ENCODE results near the gene CASP2. TPM values are rescaled to one million over a fixed set of nuclear protein-coding genes. Genes with fewer than 3 reads are reported as not detected.

Gene CASP2
- total RNA-seq, 1 donor from 2014 or later, result 68.9 TPM

- peaks cover 6% of the 10 kb centered on the region for H3K9me3 Mint-ChIP-seq (ENCODE audit: low read depth)
- no peaks in the 10 kb centered on the region for H3K27me3 Mint-ChIP-seq
- no peak overlapping the region for H3K4me3 Mint-ChIP-seq (ENCODE audit: low read depth)
- TF ChIP-seq, protein P1, sequence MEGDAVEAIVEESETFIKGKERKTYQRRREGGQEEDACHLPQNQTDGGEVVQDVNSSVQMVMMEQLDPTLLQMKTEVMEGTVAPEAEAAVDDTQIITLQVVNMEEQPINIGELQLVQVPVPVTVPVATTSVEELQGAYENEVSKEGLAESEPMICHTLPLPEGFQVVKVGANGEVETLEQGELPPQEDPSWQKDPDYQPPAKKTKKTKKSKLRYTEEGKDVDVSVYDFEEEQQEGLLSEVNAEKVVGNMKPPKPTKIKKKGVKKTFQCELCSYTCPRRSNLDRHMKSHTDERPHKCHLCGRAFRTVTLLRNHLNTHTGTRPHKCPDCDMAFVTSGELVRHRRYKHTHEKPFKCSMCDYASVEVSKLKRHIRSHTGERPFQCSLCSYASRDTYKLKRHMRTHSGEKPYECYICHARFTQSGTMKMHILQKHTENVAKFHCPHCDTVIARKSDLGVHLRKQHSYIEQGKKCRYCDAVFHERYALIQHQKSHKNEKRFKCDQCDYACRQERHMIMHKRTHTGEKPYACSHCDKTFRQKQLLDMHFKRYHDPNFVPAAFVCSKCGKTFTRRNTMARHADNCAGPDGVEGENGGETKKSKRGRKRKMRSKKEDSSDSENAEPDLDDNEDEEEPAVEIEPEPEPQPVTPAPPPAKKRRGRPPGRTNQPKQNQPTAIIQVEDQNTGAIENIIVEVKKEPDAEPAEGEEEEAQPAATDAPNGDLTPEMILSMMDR (IDR thresholded peaks at IDR 0.05; ENCODE audit: unreplicated experiment), result no peak
- H3K36me3 Mint-ChIP-seq (ENCODE audit: insufficient read depth), result peaks cover 2% of the 10 kb centered on the region
- no peak for DNase-seq (ENCODE audit: low spot score, unreplicated experiment)
- H3K4me1 Mint-ChIP-seq (ENCODE audit: low read depth), result peaks cover 3% of the 10 kb centered on the region
- H3K27ac Mint-ChIP-seq, result no peak overlapping the region
These were observed 31.2 kb upstream of the CASP2 start for GRCh38 chr7:143256932-143257331.

- peaks cover under 1% of the 10 kb centered on the region for H3K36me3 Mint-ChIP-seq (ENCODE audit: insufficient read depth)
- H3K4me3 Mint-ChIP-seq (ENCODE audit: low read depth), result no peak overlapping the region
- peaks cover 5% of the 10 kb centered on the region for H3K9me3 Mint-ChIP-seq (ENCODE audit: low read depth)
- no peak for DNase-seq (ENCODE audit: low spot score, unreplicated experiment)
- TF ChIP-seq, protein P1 (IDR thresholded peaks at IDR 0.05; ENCODE audit: unreplicated experiment), result no peak
- H3K4me1 Mint-ChIP-seq (ENCODE audit: low read depth), result peaks cover 3% of the 10 kb centered on the region
- H3K27ac Mint-ChIP-seq, result no peak overlapping the region
- no peaks in the 10 kb centered on the region for H3K27me3 Mint-ChIP-seq
These were observed 30.6 kb upstream of the CASP2 start for GRCh38 chr7:143257501-143257900.

- Mint-ChIP-seq H3K27ac (no peak overlapping the region), H3K27me3 (no peaks in the 10 kb centered on the region), H3K36me3 (ENCODE audit: insufficient read depth) (no peaks in the 10 kb centered on the region), H3K4me1 (ENCODE audit: low read depth) (peaks cover 6% of the 10 kb centered on the region), H3K9me3 (ENCODE audit: low read depth) (peaks cover 3% of the 10 kb centered on the region), H3K4me3 (ENCODE audit: low read depth) (no peak overlapping the region)
- TF ChIP-seq, protein P1 (IDR thresholded peaks at IDR 0.05; ENCODE audit: unreplicated experiment), result no peak
- no peak for DNase-seq (ENCODE audit: low spot score, unreplicated experiment)
These were observed 29.3 kb upstream of the CASP2 start for GRCh38 chr7:143258831-143259230.

- TF ChIP-seq, protein P1 (IDR thresholded peaks at IDR 0.05; ENCODE audit: unreplicated experiment), result no peak
- DNase-seq (ENCODE audit: low spot score, unreplicated experiment), result no peak
These were observed 28.4 kb upstream of the CASP2 start for GRCh38 chr7:143259765-143260164.

GRCh38 chr7:143261901-143262300, 26.2 kb upstream of the CASP2 start:
- no peaks in the 10 kb centered on the region for H3K9me3 Mint-ChIP-seq (ENCODE audit: low read depth)
- DNase-seq (ENCODE audit: low spot score, unreplicated experiment), result no peak
- TF ChIP-seq, protein P1 (IDR thresholded peaks at IDR 0.05; ENCODE audit: unreplicated experiment), result no peak
- H3K4me1 Mint-ChIP-seq (ENCODE audit: low read depth), result peaks cover 18% of the 10 kb centered on the region
- no peak overlapping the region for H3K27ac Mint-ChIP-seq
- H3K4me3 Mint-ChIP-seq (ENCODE audit: low read depth), result peak overlapping the region; percentile 7
- peaks cover 7% of the 10 kb centered on the region for H3K36me3 Mint-ChIP-seq (ENCODE audit: insufficient read depth)
- no peaks in the 10 kb centered on the region for H3K27me3 Mint-ChIP-seq

More at GRCh38 chr7:143259765-143260164, 28.4 kb upstream of the CASP2 start:
- no peak overlapping the region for H3K4me3 Mint-ChIP-seq (ENCODE audit: low read depth)
- H3K4me1 Mint-ChIP-seq (ENCODE audit: low read depth), result peaks cover 15% of the 10 kb centered on the region
- peak overlapping the region; percentile 46 for H3K27ac Mint-ChIP-seq
- no peaks in the 10 kb centered on the region for H3K9me3 Mint-ChIP-seq (ENCODE audit: low read depth)
- H3K27me3 Mint-ChIP-seq, result no peaks in the 10 kb centered on the region
- peaks cover 3% of the 10 kb centered on the region for H3K36me3 Mint-ChIP-seq (ENCODE audit: insufficient read depth)

All from progenitor cell of endocrine pancreas (in vitro differentiated cells).